Measurements from ENCODE around the gene LIN7B. TPM values are rescaled to one million over a fixed set of nuclear protein-coding genes. Genes with fewer than 3 reads are reported as not detected.
A peak's percentile ranks its signal among the peaks of the same experiment; 100 is the strongest.

The LIN7B gene
- total and polyA plus RNA-seq, 2 of the 13 experiments (the other 11 are each of a cell fraction or from before 2014, with no cell fraction given): 5.3 to 7.6 TPM

DNA sequence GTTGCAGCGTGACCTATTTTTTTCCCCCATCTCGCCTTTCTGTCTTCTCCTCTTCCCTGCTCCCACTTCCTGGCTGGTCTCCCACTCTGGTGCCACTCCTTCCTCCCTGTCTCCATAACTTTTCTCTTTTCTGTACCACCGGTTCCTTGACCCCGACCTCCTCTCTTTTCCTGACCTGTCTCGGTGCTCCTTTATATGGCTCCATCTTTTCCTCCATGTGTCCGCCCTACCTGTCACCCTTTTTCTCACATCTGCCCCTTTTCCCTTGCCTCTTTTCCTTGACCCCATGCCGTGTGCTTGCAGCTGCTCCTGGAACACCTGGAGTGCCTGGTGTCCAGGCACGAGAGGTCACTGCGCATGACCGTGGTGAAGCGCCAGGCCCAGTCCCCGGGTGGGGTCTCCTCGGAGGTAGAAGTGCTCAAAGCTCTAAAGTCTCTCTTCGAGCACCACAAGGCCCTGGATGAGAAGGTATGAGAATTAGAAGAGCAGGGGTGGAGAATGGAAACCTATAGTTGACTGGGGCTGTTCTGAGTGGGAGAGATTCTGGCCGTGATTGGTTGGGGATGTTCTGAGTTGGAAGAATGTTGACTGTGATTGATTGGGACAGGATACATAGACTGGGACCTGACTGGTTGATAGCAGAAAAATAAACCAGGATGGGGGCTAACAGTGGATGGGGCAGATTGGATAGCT lies 14.5 kb downstream of the LIN7B start:
- H3K9ac ChIP-seq (ENCODE audit: insufficient read depth, low read depth, low read length): peak overlapping the region; percentile 44; the same call in 1 of the 2 replicates
- BruUV-seq (replicated peaks): no TSS peak
- no peak for ATAC-seq
- H3K27me3 ChIP-seq (ENCODE audit: control insufficient read depth in 1 of 2, insufficient read depth in 2 of 2, low read length in 2 of 2): no peaks in the 10 kb centered on the region
- TF ChIP-seq MEF2D (CRISPR knock-in tag; IDR thresholded peaks at IDR 0.05): 0 out of 2 replicates have a peak, but pooled peaks have one; percentile 40
- peak; percentile 16; the same call in 1 of the 2 replicates for TF ChIP-seq ZNF672 (CRISPR knock-in tag; IDR thresholded peaks at IDR 0.05)
- TF ChIP-seq RFXANK (CRISPR knock-in tag; IDR thresholded peaks at IDR 0.05): no peak
- 0 out of 2 replicates have a peak, but pooled peaks have one; percentile 45 for TF ChIP-seq TIGD3 (CRISPR knock-in tag; IDR thresholded peaks at IDR 0.05; ENCODE audit: borderline replicate concordance)
- 0 out of 2 replicates have a peak, but pooled peaks have one; percentile 40 for TF ChIP-seq HNF1B (CRISPR knock-in tag; IDR thresholded peaks at IDR 0.05)
- 0 out of 2 replicates have a peak, but pooled peaks have one; percentile 10 for TF ChIP-seq CCDC6 (CRISPR knock-in tag; IDR thresholded peaks at IDR 0.05)
- peak; percentile 2; the same call in 1 of the 2 replicates for TF ChIP-seq JUN (CRISPR knock-in tag; IDR thresholded peaks at IDR 0.05)
- 0 out of 2 replicates have a peak, but pooled peaks have one; percentile 18 for TF ChIP-seq ZNF331 (CRISPR knock-in tag; IDR thresholded peaks at IDR 0.05)
- TF ChIP-seq SNAI1 (CRISPR knock-in tag; IDR thresholded peaks at IDR 0.05; ENCODE audit: borderline replicate concordance): 0 out of 2 replicates have a peak, but pooled peaks have one; percentile 13
- no peak for TF ChIP-seq ZNF121 (CRISPR knock-in tag; IDR thresholded peaks at IDR 0.05)
- TF ChIP-seq PHF5A (CRISPR knock-in tag; IDR thresholded peaks at IDR 0.05; ENCODE audit: low read depth, unreplicated experiment): peak; percentile 9
- TF ChIP-seq NFIB (CRISPR knock-in tag; IDR thresholded peaks at IDR 0.05; ENCODE audit: borderline replicate concordance): no peak
- peak overlapping the region; percentile 49 to 75 (median 58) for H3K4me3 ChIP-seq (replicated peaks in 1 of 3; ENCODE audit: insufficient read depth in 1 of 3, low read depth in 2 of 3, low read length in 3 of 3)
- WGBS (ENCODE audit: low lambda C conversion rate): 52% methylated on average over 15 of the region's 15 CpGs
- no peaks in the 10 kb centered on the region for H3K9me3 ChIP-seq (ENCODE audit: low read length)
- H3K4me2 ChIP-seq (ENCODE audit: low read depth, low read length): peak overlapping the region; percentile 99
- peak overlapping the region; percentile 72 for H3K27ac ChIP-seq (ENCODE audit: extremely low read length, insufficient read depth, low read length)
- H3K36me3 ChIP-seq (replicated peaks in 1 of 2; ENCODE audit: control insufficient read depth in 1 of 2, insufficient read depth in 2 of 2, low read length in 2 of 2): peaks cover 0 to 2% of the 10 kb centered on the region in 2 experiments; a peak in 2 of 5 replicates
- ChIA-PET CTCF (ENCODE audit: low intra/inter-chr PET ratio, low total read pairs) (no interaction called here), POLR2A (interaction anchor here (1.1 to 1.9 kb wide), 4 partner anchors 15 to 322 kb away, joined by 3 to 21 read pairs (median 10); partner anchors contain the start of gene LIN7B)
- no peak for FAIRE-seq
- no peak overlapping the region for H2AFZ ChIP-seq (ENCODE audit: low read length)
- intact Hi-C loops (cut with micrococcal nuclease; ENCODE audit: unreplicated experiment) (loop anchor here (5.0 kb wide), 1 partner anchor 69 kb away; no protein-coding TSS in a partner anchor), in situ Hi-C loops (cut with HindIII; ENCODE audit: extremely low pct_ligation_motif_present, low pct_unique_long_range_greater_than_20kb) (no loop called here)
- no peaks in the 10 kb centered on the region for H4K20me1 ChIP-seq (ENCODE audit: insufficient read depth, low read length)
- H3K4me1 ChIP-seq (ENCODE audit: insufficient read depth, low read length): peaks cover 42% of the 10 kb centered on the region
- no peak for DNase-seq (ENCODE audit: low spot score)
- no peaks in the 10 kb centered on the region for H3K79me2 ChIP-seq (ENCODE audit: insufficient read depth, low read length)

Data from HepG2 (cell line).